GM13977 (cell line): ENCODE data around the gene APBB2.

Experiments
- DNase-seq: peaks from one replicate; pipeline ENCODE4 v3.0.0; 2012; ENCODE audit warnings: low spot score
- CTCF ChIP-seq: IDR thresholded peaks from 2 replicates; pipeline ENCODE4 v1.5.1; 2012; ENCODE audit warnings: mild to moderate bottlenecking, control low read depth; ENCODE audit not compliant: insufficient read depth; ENCODE audit errors: extremely low read depth, missing control alignments
- in situ Hi-C: fragments of 300-500 bp; cut with MboI; formaldehyde crosslinking; loops from one replicate; pipeline ENCODE4 v1.12.0; 2022; ENCODE audit warnings: low sequenced_read_pairs, low pct_unique_long_range_greater_than_20kb, mixed read lengths, inconsistent platforms; ENCODE audit not compliant: unreplicated experiment

Gene APBB2

GRCh38 chr4:41158756-41159155, 55.6 kb downstream of the APBB2 start:
- no peak for TF ChIP-seq CTCF
- DNase-seq: no peak
- in situ Hi-C loops: no loop called here

GRCh38 chr4:41158274-41158673, 56.1 kb downstream of the APBB2 start:
- in situ Hi-C loops: no loop called here
- no peak for DNase-seq
- TF ChIP-seq CTCF: no peak

GRCh38 chr4:41157009-41157408, 57.3 kb downstream of the APBB2 start:
- no peak for TF ChIP-seq CTCF
- in situ Hi-C loops: no loop called here
- no peak for DNase-seq

- no peak for DNase-seq
- in situ Hi-C loops: no loop called here
- TF ChIP-seq CTCF: no peak
These were observed 57.8 kb downstream of the APBB2 start for GRCh38 chr4:41156574-41156973.

- no peak for TF ChIP-seq CTCF
- no peak for DNase-seq
- in situ Hi-C loops: no loop called here
These were observed 59.0 kb downstream of the APBB2 start for GRCh38 chr4:41155194-41155830.

GRCh38 chr4:41154814-41155177, 59.5 kb downstream of the APBB2 start:
- no peak for TF ChIP-seq CTCF
- no peak for DNase-seq
- in situ Hi-C loops: no loop called here
